Sigmoid colon (tissue), 7 donors: ENCODE data around the gene RSPH1. TPM values are rescaled to one million over a fixed set of nuclear protein-coding genes. Genes with fewer than 3 reads are reported as not detected.

ENCODE experiments used
- DNase-seq: peaks from one replicate; pipeline ENCODE4 v3.0.0-alpha.2; 2019
- H3K27ac ChIP-seq, 4 donors: fragments of 200-600 bp; sonication (generic); one replicate each; pipeline ENCODE4 v1.5.1; 2016 to 2019; ENCODE audit warnings: mild to moderate bottlenecking in 1 of 4
- H3K27me3 ChIP-seq, 3 donors: fragments of 200-600 bp; sonication (generic); one replicate each; pipeline ENCODE4 v1.5.1; 2019; ENCODE audit warnings: mild to moderate bottlenecking in 1 of 3
- H3K36me3 ChIP-seq, 4 donors: fragments of 200-600 bp; sonication (generic); one replicate each; pipeline ENCODE4 v1.5.1; 2016 to 2019
- H3K4me1 ChIP-seq, 4 donors: fragments of 200-600 bp; sonication (generic); one replicate each; pipeline ENCODE4 v1.5.1; 2017 to 2019
- H3K4me3 ChIP-seq, 4 donors: fragments of 200-600 bp; sonication (generic); one replicate each; pipeline ENCODE4 v1.5.1; 2017 to 2019; ENCODE audit warnings: mild to moderate bottlenecking in 2 of 4, moderate library complexity in 1 of 4
- H3K9me3 ChIP-seq, 4 donors: fragments of 200-600 bp in 3 of 4; sonication (generic) in 3 of 4; one replicate each; pipeline versions ENCODE4 v1.5.1 to v1.6.1; 2013 to 2019
- CTCF ChIP-seq, 4 experiments: fragments of 450-650 bp in 3 of 4; fragments of 200-600 bp in 1 of 4; IDR thresholded peaks; one replicate each; pipeline ENCODE4 v1.5.1; 2016 to 2019; ENCODE audit warnings: antibody characterized with exemption in 4 of 4, mild to moderate bottlenecking in 3 of 4, moderate library complexity in 2 of 4
- EP300 ChIP-seq, 4 donors: sonication (generic); formaldehyde crosslinking; IDR thresholded peaks; one replicate each; pipeline ENCODE4 v1.6.1; 2017; ENCODE audit warnings: antibody characterized with exemption in 4 of 4
- POLR2A ChIP-seq, 2 donors: fragments of 450-650 bp; IDR thresholded peaks; one replicate each; pipeline ENCODE4 v1.6.1; 2016; ENCODE audit warnings: antibody characterized with exemption in 2 of 2, mild to moderate bottlenecking in 2 of 2, moderate library complexity in 2 of 2
- POLR2AphosphoS5 ChIP-seq, 4 donors: sonication (generic); formaldehyde crosslinking; IDR thresholded peaks; one replicate each; pipeline ENCODE4 v1.6.1; 2017; ENCODE audit warnings: antibody characterized with exemption in 4 of 4
- WGBS, 2 donors: extraction: QIAGEN DNeasy Blood & Tissue Kit; methylation state at CpG; one replicate each; pipeline ENCODE4 v1.1.7; 2013; 5-methylcytosine and 5-hydroxymethylcytosine counted together
- intact Hi-C: fragments of 100-400 bp; cut with DNase I; formaldehyde crosslinking; loops from one replicate; pipeline ENCODE4 v1.15.1; 2023
- polyA plus RNA-seq, 3 donors: library from polyadenylated mRNA; stranded (reverse); fragments of 200-250 nt; gene quantifications; one replicate each; pipeline ENCODE4 v1.2.3, GENCODE V29; 2013
- total RNA-seq, 4 donors: library from RNA; depleted of rRNA; stranded (reverse); fragments of >200 nt; gene quantifications; one replicate each; pipeline ENCODE4 v1.1.0, GENCODE V29; 2016
- donor health status: healthy with polysubstance abuse.
- donor health status: Bipolar disorder and iron deficiency.
- donor health status: healthy.

The RSPH1 gene
- total and polyA plus RNA-seq, 7 donors, result 1.2 to 13.4 (median 3.0) TPM; not detected in 2

DNA sequence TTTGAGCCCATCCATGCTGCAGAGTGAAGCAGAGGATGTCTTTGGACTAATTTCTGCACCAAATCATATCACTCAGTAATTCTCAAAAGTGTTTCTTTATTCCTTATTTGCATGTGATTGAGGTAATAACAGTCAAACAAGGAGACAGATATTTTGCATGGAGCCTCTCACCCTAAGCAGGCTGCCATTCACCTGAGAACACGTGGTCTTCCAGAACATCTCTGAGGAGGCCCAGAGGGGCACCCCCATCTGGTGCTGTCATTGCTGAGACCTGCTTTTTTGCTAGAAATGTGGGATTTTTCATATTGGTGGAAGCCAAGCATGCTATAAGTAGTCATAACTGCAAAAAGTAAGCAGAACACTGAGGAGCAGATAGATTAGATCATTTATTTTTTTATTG lies 25.4 kb upstream of the RSPH1 start:
- Histone ChIP-seq H3K9me3 (no peaks in the 10 kb centered on the region), H3K4me3 (no peak overlapping the region), H3K36me3 (peaks cover 0 to 29% (median 4%) of the 10 kb centered on the region in 4 donors), H3K4me1 (peaks cover 0 to 26% (median 25%) of the 10 kb centered on the region in 4 donors), H3K27me3 (no peaks in the 10 kb centered on the region), H3K27ac (no peak overlapping the region)
- intact Hi-C loops, result loop anchor here (10.0 kb wide), 1 partner anchor 377 kb away; no protein-coding TSS in a partner anchor
- WGBS, 2 donors, result 69 to 74% methylated on average over 1 of the region's 1 CpG
- peak; percentile 27 for DNase-seq
- TF ChIP-seq CTCF (IDR thresholded peaks at IDR 0.05) (no peak), POLR2AphosphoS5 (IDR thresholded peaks at IDR 0.05) (no peak), EP300 (IDR thresholded peaks at IDR 0.05) (no peak), POLR2A (IDR thresholded peaks at IDR 0.05) (no peak)

DNA sequence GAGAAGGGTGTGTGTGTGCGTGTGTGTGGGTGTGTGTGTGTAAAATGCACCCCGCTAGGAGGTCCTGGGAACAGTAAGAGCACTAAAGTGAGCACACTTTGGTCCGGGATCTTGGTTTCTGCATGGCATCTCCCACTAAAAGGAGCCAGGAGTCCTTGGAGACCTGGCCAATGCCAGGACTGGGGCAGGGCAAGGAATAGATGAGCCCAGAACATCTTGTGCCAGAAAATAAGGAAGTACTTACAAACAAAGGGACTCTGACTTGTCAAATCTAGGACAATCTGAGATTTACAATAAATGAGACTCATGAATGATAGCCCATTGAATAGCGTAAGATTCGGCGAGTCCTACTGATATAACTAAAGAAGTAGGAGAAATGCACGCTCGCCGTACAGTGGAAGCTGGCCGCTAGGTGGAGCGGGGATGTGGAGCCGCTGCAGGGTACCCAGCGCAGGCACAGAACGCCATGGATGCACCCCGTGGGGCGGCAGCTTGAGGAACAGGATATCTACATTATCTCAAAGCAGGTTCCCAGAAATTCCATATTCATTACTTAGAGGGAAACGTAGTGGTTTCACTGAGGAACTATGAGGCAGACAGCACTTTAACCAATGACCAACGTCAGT lies 24.7 kb upstream of the RSPH1 start:
- H3K4me1 ChIP-seq, result peaks cover 0 to 22% (median 20%) of the 10 kb centered on the region in 4 donors
- no peak overlapping the region for H3K27ac ChIP-seq
- intact Hi-C loops, result loop anchor here (10.0 kb wide), 1 partner anchor 376 kb away; no protein-coding TSS in a partner anchor
- no peaks in the 10 kb centered on the region for H3K9me3 ChIP-seq
- no peak overlapping the region for H3K4me3 ChIP-seq
- H3K27me3 ChIP-seq, result no peaks in the 10 kb centered on the region
- TF ChIP-seq POLR2A (IDR thresholded peaks at IDR 0.05) (no peak), CTCF (IDR thresholded peaks at IDR 0.05) (no peak), POLR2AphosphoS5 (IDR thresholded peaks at IDR 0.05) (no peak), EP300 (IDR thresholded peaks at IDR 0.05) (no peak)
- peak; percentile 51 for DNase-seq
- peaks cover 0 to 29% (median 4%) of the 10 kb centered on the region in 4 donors for H3K36me3 ChIP-seq
- WGBS, 2 donors, result 93 to 94% methylated on average over 18 of the region's 18 CpGs

- intact Hi-C loops, result no loop called here
- Histone ChIP-seq H3K27ac (no peak overlapping the region), H3K4me3 (no peak overlapping the region), H3K9me3 (no peaks in the 10 kb centered on the region), H3K27me3 (no peaks in the 10 kb centered on the region), H3K36me3 (peaks cover 0 to 29% (median 4%) of the 10 kb centered on the region in 4 donors), H3K4me1 (peaks cover 0 to 17% (median 12%) of the 10 kb centered on the region in 4 donors)
- TF ChIP-seq EP300 (IDR thresholded peaks at IDR 0.05), result no peak
- no peak for TF ChIP-seq POLR2AphosphoS5 (IDR thresholded peaks at IDR 0.05)
- no peak for TF ChIP-seq POLR2A (IDR thresholded peaks at IDR 0.05)
- TF ChIP-seq CTCF (IDR thresholded peaks at IDR 0.05), result no peak
- 78 to 94% methylated on average over 7 of the region's 7 CpGs for WGBS, 2 donors
- peak; percentile 36 for DNase-seq
These were observed 22.6 kb upstream of the RSPH1 start for GRCh38 chr21:42518626-42519025.

- Histone ChIP-seq H3K4me3 (no peak overlapping the region), H3K27me3 (no peaks in the 10 kb centered on the region), H3K27ac (no peak overlapping the region), H3K4me1 (peaks cover 0 to 19% (median 14%) of the 10 kb centered on the region in 4 donors), H3K9me3 (no peaks in the 10 kb centered on the region), H3K36me3 (peaks cover 0 to 29% (median 4%) of the 10 kb centered on the region in 4 donors)
- DNase-seq, result peak; percentile 48
- intact Hi-C loops, result no loop called here
- TF ChIP-seq POLR2A (IDR thresholded peaks at IDR 0.05) (no peak), POLR2AphosphoS5 (IDR thresholded peaks at IDR 0.05) (no peak), CTCF (IDR thresholded peaks at IDR 0.05) (no peak), EP300 (IDR thresholded peaks at IDR 0.05) (no peak)
- 90 to 92% methylated on average over 11 of the region's 11 CpGs for WGBS, 2 donors
These were observed 22.2 kb upstream of the RSPH1 start for GRCh38 chr21:42518215-42518614.
